Measurements from ENCODE around the gene TM4SF20.

GRCh38 chr2:227412877-227413276, 33.8 kb upstream of the TM4SF20 start:
- TF ChIP-seq CTCF (conservative IDR thresholded peaks at IDR 0.05; ENCODE audit: low read depth in 2 of 2) (no peak), JUNB (IDR thresholded peaks at IDR 0.05; ENCODE audit: unreplicated experiment) (no peak), STAT1 (IDR thresholded peaks at IDR 0.05; ENCODE audit: unreplicated experiment) (no peak), POLR2AphosphoS5 (IDR thresholded peaks at IDR 0.05; ENCODE audit: low read depth) (no peak), EZH2phosphoT487 (IDR thresholded peaks at IDR 0.05; ENCODE audit: unreplicated experiment) (no peak), EZH2 (IDR thresholded peaks at IDR 0.05; ENCODE audit: low read depth, unreplicated experiment) (no peak), CREB1 (CRISPR knock-in tag; IDR thresholded peaks at IDR 0.05; ENCODE audit: low read depth) (no peak), ZNF331 (CRISPR knock-in tag; IDR thresholded peaks at IDR 0.05; ENCODE audit: low read depth) (no peak)
